Keratinocyte (primary cell): Measurements from ENCODE around the gene UNG. TPM values are rescaled to one million over a fixed set of nuclear protein-coding genes. Genes with fewer than 3 reads are reported as not detected.

Experiments
- DNase-seq: peaks from one replicate; pipeline ENCODE4 v3.0.0-alpha.2; 2011; ENCODE audit warnings: low read depth, missing footprints, low spot score
- FAIRE-seq: peaks from 2 replicates; lab custom pipeline; 2011; peaks lifted over from hg19 to GRCh38; lab: Jason Lieb, UNC
- H2AFZ ChIP-seq: 2 replicates; pipeline ENCODE4 v1.6.0; 2012; ENCODE audit warnings: low read length, control low read depth, inconsistent platforms; ENCODE audit not compliant: control insufficient read depth
- H3K27ac ChIP-seq: 2 replicates; pipeline ENCODE4 v1.5.1; 2011; ENCODE audit warnings: low read length; ENCODE audit not compliant: control insufficient read depth, insufficient read depth
- H3K27me3 ChIP-seq: 3 replicates; pipeline ENCODE4 v1.6.0; 2011; ENCODE audit warnings: low read length; ENCODE audit not compliant: control insufficient read depth, insufficient read depth; ENCODE audit errors: extremely low read depth
- H3K36me3 ChIP-seq, 2 experiments: 2 replicates in 1 of 2; 3 replicates in 1 of 2; pipeline ENCODE4 v1.5.1; 2011; ENCODE audit warnings: low read length in 2 of 2, mild to moderate bottlenecking in 1 of 2; ENCODE audit not compliant: control insufficient read depth in 2 of 2, insufficient read depth in 2 of 2; ENCODE audit errors: extremely low read depth in 1 of 2
- H3K4me1 ChIP-seq: 3 replicates; pipeline ENCODE4 v1.5.1; 2011; ENCODE audit warnings: low read length; ENCODE audit not compliant: control insufficient read depth, insufficient read depth; ENCODE audit errors: extremely low read depth
- H3K4me2 ChIP-seq: 3 replicates; pipeline ENCODE4 v1.6.0; 2011; ENCODE audit warnings: low read depth, low read length; ENCODE audit not compliant: control insufficient read depth, insufficient read depth; ENCODE audit errors: extremely low read depth
- H3K4me3 ChIP-seq, 3 experiments: fragments of 200-600 bp in 1 of 3; sonication (generic) in 1 of 3; 2 replicates in 2 of 3; 3 replicates in 1 of 3; pipeline ENCODE4 v1.5.1; 2011 to 2016; ENCODE audit warnings: low read length in 3 of 3, mild to moderate bottlenecking in 3 of 3, control low read depth in 2 of 3, inconsistent platforms in 1 of 3, low read depth in 1 of 3, mixed read lengths in 1 of 3, mixed run types in 1 of 3, moderate library complexity in 1 of 3; ENCODE audit not compliant: control insufficient read depth in 2 of 3, insufficient read depth in 2 of 3; ENCODE audit errors: extremely low read depth in 1 of 3
- H3K79me2 ChIP-seq: 2 replicates; pipeline ENCODE4 v1.6.0; 2012; ENCODE audit warnings: low read length; ENCODE audit not compliant: control insufficient read depth, insufficient read depth
- H3K9ac ChIP-seq: 3 replicates; pipeline ENCODE4 v1.6.0; 2011; ENCODE audit warnings: low read length; ENCODE audit not compliant: control insufficient read depth, insufficient read depth; ENCODE audit errors: extremely low read depth
- H3K9me1 ChIP-seq: 3 replicates; pipeline ENCODE4 v1.6.0; 2011; ENCODE audit warnings: low read length; ENCODE audit not compliant: control insufficient read depth, insufficient read depth; ENCODE audit errors: extremely low read depth
- H3K9me3 ChIP-seq: 2 replicates; pipeline ENCODE4 v1.5.1; 2012; ENCODE audit warnings: low read depth, low read length; ENCODE audit not compliant: control insufficient read depth
- H4K20me1 ChIP-seq: 3 replicates; pipeline ENCODE4 v1.6.0; 2011; ENCODE audit warnings: low read length; ENCODE audit not compliant: control insufficient read depth, insufficient read depth; ENCODE audit errors: extremely low read depth
- EZH2 ChIP-seq: IDR thresholded peaks from one replicate; pipeline ENCODE4 v1.6.1; 2012; ENCODE audit warnings: inconsistent platforms, mild to moderate bottlenecking, low read length, moderate library complexity
- dilution Hi-C: fragments of 300-500 bp; cut with MboI; formaldehyde crosslinking; loops from one replicate; pipeline ENCODE4 v1.7.0; 2020; ENCODE audit warnings: low sequenced_read_pairs; ENCODE audit not compliant: extremely low pct_ligation_motif_present
- polyA plus RNA-seq, 5 experiments: library from polyadenylated mRNA; depleted of rRNA in 3 of 5; stranded (reverse) in 3 of 5; stranded (forward) in 1 of 5; unstranded in 1 of 5; fragments of >200 nt; gene quantifications; 1 replicate in 1 of 5; 2 replicates in 3 of 5; 3 replicates in 1 of 5; pipeline versions ENCODE4 v1.2.1 to v1.2.3, GENCODE V29; 2011 to 2012; ENCODE audit warnings: missing spikeins in 2 of 5, low read depth in 1 of 5, low replicate concordance in 1 of 5
- TF ChIP-seq, protein P1 (sequence below), 3 experiments: IDR thresholded peaks in 1 of 3; conservative IDR thresholded peaks in 1 of 3; optimal IDR thresholded peaks in 1 of 3; 2 replicates in 2 of 3; 3 replicates in 1 of 3; pipeline versions ENCODE3 to v1.5.1; 2011; ENCODE audit warnings: low read length in 3 of 3, mild to moderate bottlenecking in 3 of 3, moderate library complexity in 2 of 3, control low read depth in 1 of 3, inconsistent platforms in 1 of 3; ENCODE audit not compliant: insufficient read depth in 2 of 3; ENCODE audit errors: extremely low read depth in 1 of 3

UNG gene
- polyA plus RNA-seq, 1 donor (not counting 4 experiments of a cell fraction or from before 2014, with no cell fraction given) = 26.3 TPM

DNA sequence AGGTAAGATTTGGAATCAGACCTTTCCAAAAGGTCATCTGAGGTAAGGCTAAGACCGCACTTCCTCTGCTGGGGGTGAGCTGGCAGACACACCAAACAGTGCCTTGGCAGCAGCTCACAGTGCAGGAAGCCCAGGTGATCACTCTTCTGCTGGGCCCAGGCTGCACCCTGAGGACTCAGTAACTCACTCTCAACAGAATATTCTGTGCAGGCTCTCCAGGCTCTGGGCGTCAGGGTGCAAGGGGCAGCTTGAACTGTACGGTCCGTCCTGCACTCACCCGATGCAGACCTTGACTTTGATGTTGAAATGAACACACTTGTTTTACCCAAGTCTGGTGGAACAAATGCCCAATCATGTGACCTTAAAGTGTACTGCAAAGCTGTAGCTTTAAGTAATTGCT is 10.1 kb upstream of the UNG start:
- TF ChIP-seq EZH2 = no peak
- TF ChIP-seq, protein P1, sequence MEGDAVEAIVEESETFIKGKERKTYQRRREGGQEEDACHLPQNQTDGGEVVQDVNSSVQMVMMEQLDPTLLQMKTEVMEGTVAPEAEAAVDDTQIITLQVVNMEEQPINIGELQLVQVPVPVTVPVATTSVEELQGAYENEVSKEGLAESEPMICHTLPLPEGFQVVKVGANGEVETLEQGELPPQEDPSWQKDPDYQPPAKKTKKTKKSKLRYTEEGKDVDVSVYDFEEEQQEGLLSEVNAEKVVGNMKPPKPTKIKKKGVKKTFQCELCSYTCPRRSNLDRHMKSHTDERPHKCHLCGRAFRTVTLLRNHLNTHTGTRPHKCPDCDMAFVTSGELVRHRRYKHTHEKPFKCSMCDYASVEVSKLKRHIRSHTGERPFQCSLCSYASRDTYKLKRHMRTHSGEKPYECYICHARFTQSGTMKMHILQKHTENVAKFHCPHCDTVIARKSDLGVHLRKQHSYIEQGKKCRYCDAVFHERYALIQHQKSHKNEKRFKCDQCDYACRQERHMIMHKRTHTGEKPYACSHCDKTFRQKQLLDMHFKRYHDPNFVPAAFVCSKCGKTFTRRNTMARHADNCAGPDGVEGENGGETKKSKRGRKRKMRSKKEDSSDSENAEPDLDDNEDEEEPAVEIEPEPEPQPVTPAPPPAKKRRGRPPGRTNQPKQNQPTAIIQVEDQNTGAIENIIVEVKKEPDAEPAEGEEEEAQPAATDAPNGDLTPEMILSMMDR (optimal IDR thresholded peaks at IDR 0.05 in 1 of 3, IDR thresholded peaks at IDR 0.05 in 1 of 3, conservative IDR thresholded peaks at IDR 0.05 in 1 of 3; ENCODE audit: extremely low read depth in 1 of 3, insufficient read depth in 2 of 3, low read length in 3 of 3) = no peak
- dilution Hi-C loops = no loop called here

DNA sequence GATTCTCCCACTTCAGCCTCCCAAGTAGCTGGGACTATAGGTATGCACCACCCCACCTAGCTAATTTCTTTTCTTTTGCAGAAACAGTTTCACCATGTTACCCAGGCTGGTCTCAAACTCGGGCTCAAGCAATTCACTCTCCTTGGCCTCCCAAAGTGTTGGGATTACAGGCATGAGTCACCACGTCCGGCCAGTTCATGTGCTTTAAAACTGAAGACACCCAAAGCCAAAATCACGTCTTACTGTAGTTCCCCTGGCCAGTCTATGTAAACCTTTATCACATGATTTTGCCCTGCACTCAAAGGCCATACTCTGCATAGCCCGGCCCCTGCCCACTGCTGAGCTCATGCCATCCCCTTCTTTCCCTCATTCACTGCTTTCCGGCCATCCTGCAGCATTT is 8.6 kb upstream of the UNG start:
- H3K4me3 ChIP-seq = no peak overlapping the region
- H4K20me1 ChIP-seq = no peaks in the 10 kb centered on the region
- H3K36me3 ChIP-seq = peaks cover 8 to 11% of the 10 kb centered on the region in 2 experiments
- dilution Hi-C loops = no loop called here
- no peaks in the 10 kb centered on the region for H3K9me1 ChIP-seq
- peaks cover 12% of the 10 kb centered on the region for H3K4me1 ChIP-seq
- DNase-seq (no peak), FAIRE-seq (no peak)
- TF ChIP-seq EZH2 = no peak
- TF ChIP-seq, protein P1 (optimal IDR thresholded peaks at IDR 0.05 in 1 of 3, IDR thresholded peaks at IDR 0.05 in 1 of 3, conservative IDR thresholded peaks at IDR 0.05 in 1 of 3; ENCODE audit: extremely low read depth in 1 of 3, insufficient read depth in 2 of 3, low read length in 3 of 3) = no peak
- H3K4me2 ChIP-seq = no peak overlapping the region
- no peak overlapping the region for H3K27ac ChIP-seq
- no peak overlapping the region for H2AFZ ChIP-seq
- H3K27me3 ChIP-seq = no peaks in the 10 kb centered on the region
- H3K79me2 ChIP-seq = peaks cover 16% of the 10 kb centered on the region
- no peak overlapping the region for H3K9ac ChIP-seq
- no peaks in the 10 kb centered on the region for H3K9me3 ChIP-seq

More for the DNA sequence above, 10.1 kb upstream of the UNG start:
- no peak overlapping the region for H3K4me2 ChIP-seq
- no peaks in the 10 kb centered on the region for H3K27me3 ChIP-seq
- no peaks in the 10 kb centered on the region for H3K9me3 ChIP-seq
- no peak overlapping the region for H3K9ac ChIP-seq
- no peak overlapping the region for H3K4me3 ChIP-seq
- peaks cover 3% of the 10 kb centered on the region for H3K4me1 ChIP-seq
- H2AFZ ChIP-seq = no peak overlapping the region
- FAIRE-seq (no peak), DNase-seq (no peak)
- H3K27ac ChIP-seq = no peak overlapping the region
- H3K79me2 ChIP-seq = peaks cover 6% of the 10 kb centered on the region
- H4K20me1 ChIP-seq = no peaks in the 10 kb centered on the region
- H3K9me1 ChIP-seq = no peaks in the 10 kb centered on the region
- H3K36me3 ChIP-seq = peaks cover 8 to 16% of the 10 kb centered on the region in 2 experiments
